22Rv1 (cell line): ENCODE data around the gene MDM2.

Source experiments
- H3K27ac ChIP-seq: fragments of 450-650 bp; 2 replicates; pipeline ENCODE4 v1.5.1; 2017
- ZFX ChIP-seq: fragments of 450-650 bp; IDR thresholded peaks from 2 replicates; pipeline ENCODE4 v1.6.1; 2017; ENCODE audit warnings: antibody characterized with exemption, borderline replicate concordance
- TF ChIP-seq, protein P1 (sequence below): fragments of 450-650 bp; IDR thresholded peaks from 2 replicates; pipeline ENCODE4 v1.5.1; 2017; ENCODE audit warnings: mild to moderate bottlenecking

The MDM2 gene

DNA sequence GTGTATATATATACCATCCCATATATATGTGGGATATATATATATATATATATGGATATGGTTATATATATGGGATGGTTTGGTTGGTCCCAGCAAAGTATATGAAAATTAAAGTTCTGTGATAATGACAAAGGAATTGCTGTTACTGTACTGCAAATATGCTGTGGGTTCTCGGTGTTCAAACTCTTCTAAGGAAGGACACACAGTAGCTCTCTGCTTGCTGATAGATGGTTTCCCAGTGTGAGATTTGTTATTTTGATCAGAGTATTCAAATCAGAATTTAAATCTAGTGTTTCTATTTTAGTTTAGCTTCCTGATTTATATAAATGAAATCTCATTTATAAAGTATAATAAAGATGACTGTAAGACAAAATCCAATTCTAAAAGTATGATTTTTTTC lies 42.3 kb upstream of the MDM2 start:
- H3K27ac ChIP-seq, result no peak overlapping the region
- TF ChIP-seq ZFX, result no peak
- TF ChIP-seq, protein P1, sequence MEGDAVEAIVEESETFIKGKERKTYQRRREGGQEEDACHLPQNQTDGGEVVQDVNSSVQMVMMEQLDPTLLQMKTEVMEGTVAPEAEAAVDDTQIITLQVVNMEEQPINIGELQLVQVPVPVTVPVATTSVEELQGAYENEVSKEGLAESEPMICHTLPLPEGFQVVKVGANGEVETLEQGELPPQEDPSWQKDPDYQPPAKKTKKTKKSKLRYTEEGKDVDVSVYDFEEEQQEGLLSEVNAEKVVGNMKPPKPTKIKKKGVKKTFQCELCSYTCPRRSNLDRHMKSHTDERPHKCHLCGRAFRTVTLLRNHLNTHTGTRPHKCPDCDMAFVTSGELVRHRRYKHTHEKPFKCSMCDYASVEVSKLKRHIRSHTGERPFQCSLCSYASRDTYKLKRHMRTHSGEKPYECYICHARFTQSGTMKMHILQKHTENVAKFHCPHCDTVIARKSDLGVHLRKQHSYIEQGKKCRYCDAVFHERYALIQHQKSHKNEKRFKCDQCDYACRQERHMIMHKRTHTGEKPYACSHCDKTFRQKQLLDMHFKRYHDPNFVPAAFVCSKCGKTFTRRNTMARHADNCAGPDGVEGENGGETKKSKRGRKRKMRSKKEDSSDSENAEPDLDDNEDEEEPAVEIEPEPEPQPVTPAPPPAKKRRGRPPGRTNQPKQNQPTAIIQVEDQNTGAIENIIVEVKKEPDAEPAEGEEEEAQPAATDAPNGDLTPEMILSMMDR, result no peak

DNA sequence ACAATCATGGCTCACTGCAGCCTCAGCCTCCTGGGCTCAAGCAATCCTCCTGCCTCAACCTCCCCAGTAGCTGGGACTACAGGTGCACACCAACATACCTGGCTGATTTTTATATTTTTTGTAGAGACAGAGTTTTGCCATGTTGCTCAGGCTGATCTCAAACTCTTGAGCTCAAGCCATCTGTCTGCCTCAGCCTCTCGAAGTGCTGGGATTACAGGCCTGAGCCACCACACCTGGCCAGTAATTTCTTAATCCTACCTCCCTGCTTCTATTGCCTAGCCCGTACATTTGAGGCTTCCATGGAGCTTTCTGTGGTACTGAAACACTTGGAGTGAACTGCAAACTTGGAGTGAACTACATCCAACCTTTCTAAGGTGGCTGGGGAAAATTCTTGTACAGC lies 41.3 kb upstream of the MDM2 start:
- H3K27ac ChIP-seq, result no peak overlapping the region
- TF ChIP-seq, protein P1, result no peak
- TF ChIP-seq ZFX, result no peak

DNA sequence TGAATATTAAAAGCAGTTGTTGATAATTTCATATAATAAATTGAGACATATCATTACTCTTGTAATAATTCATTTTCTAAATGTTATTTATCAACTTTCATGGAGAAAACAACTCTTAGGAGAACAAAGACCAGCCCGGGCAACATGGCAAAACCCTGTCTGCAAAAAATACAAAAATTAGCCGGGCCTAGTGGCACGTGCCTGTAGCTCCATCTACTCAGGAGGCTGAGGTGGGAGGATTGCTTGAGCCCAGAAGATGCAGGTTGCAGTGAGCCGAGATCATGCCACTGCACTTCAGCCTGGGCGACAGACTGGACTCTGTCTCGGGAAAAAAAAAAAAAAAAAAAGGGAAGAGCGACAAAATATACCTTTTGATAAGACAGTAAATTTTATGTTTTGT lies 40.8 kb upstream of the MDM2 start:
- no peak for TF ChIP-seq ZFX
- TF ChIP-seq, protein P1, result no peak
- no peak overlapping the region for H3K27ac ChIP-seq

DNA sequence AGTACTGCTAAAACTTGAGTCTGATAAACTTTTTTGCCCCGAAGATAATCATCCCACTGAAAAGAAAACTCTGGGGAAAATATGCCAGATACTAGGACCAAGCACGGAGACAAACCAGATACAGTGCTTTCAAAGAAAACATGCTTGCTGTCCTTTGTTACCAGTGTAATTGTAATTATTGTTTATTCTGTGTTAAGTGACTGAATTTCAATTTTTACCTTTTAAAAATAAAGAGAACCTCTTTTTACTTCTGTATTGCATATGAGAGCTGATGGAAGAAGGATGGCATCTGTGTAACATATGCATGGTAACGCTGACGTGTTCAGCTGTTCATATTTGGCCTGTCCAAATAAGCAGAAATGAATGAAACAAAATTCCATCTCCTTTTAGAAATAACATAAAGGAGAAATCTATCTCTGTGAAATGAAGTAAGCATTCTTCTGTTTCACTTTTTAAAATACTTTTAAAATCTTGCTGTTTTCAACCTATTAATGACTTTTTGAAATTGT lies 39.5 kb upstream of the MDM2 start:
- no peak for TF ChIP-seq ZFX
- TF ChIP-seq, protein P1, result no peak
- H3K27ac ChIP-seq, result no peak overlapping the region

DNA sequence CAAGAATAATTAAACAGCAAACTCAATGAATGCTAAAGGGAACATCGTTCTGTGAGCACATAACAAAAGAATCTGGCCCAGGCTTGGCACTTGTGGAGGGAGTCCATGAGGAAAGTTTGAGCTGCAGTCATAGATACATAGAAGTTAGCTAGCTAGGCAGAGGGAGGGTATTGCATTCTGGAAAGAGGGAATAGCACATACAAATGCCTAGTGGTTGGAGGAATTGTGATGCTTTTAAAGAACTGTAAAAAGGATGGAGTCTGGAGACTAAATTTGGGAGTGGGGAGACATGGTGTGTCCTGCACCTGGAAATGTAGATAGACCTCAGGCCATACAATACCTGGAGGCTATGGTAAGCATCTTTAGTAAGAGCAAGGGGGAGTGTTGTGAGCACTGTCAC lies 38.0 kb upstream of the MDM2 start:
- TF ChIP-seq ZFX, result no peak
- TF ChIP-seq, protein P1, result no peak
- H3K27ac ChIP-seq, result no peak overlapping the region

DNA sequence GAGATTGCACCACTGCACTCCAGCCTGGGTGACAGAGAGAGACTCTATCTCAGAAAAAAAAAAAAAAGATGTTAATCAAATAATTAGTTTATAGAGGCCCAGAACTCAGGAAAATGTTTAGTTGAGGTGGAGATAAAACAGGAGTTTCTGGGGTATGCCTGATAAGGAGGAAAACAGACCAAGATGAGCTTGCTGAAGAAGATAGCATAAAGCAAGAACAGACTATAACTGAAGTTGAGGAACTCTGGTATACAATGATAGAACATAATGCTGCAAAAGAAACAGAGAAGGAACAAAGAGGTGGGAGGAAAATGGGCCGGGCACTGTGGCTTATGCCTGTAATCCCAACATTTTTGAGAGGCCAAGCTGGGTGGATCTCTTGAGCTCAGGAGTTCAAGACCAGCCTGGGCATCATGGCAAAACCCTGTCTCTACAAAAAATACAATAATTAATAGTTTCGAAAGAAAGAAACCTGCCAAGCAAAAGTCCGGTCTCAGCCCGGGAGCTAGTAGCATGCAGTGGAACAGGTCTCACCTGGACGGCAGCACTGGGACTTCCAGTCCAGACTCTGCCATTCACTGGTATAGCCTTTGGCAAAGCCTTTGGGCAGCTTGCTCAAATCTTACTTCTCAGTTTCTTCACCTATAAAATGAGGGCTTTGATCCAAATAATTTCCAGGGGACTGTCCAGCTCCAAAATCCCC lies 36.6 kb upstream of the MDM2 start:
- TF ChIP-seq ZFX, result no peak
- TF ChIP-seq, protein P1, result no peak
- no peak overlapping the region for H3K27ac ChIP-seq

DNA sequence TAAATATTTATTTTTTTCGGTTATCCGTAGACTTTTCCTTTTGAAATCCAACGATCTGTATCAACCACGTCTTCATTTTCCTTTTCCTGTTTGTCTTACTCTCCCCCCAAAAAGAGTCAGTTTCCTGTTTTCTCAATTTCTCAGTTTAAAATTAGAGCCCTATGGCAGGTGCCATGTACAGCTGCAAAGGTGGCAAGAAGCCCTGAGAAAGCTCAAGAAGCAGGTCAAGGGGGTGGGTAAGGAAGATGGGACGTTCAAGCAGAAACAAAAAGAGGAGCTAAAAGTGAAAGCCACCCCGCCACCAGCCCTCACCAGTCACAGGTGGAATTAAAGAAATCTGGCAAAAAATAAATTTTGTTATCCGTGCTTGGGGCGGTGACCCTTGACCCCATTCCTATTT lies 35.3 kb upstream of the MDM2 start:
- TF ChIP-seq ZFX, result no peak
- TF ChIP-seq, protein P1, result no peak
- H3K27ac ChIP-seq, result no peak overlapping the region
